HG02763 (cell line): ENCODE measurements around the gene MLLT6.

ENCODE experiments used
- ATAC-seq: cut with Tn5 transposase; IDR thresholded peaks from one replicate; pipeline ENCODE4 v1.9.1; 2021; ENCODE audit warnings: mild to moderate bottlenecking, moderate library complexity; ENCODE audit not compliant: unreplicated experiment

The MLLT6 gene

DNA sequence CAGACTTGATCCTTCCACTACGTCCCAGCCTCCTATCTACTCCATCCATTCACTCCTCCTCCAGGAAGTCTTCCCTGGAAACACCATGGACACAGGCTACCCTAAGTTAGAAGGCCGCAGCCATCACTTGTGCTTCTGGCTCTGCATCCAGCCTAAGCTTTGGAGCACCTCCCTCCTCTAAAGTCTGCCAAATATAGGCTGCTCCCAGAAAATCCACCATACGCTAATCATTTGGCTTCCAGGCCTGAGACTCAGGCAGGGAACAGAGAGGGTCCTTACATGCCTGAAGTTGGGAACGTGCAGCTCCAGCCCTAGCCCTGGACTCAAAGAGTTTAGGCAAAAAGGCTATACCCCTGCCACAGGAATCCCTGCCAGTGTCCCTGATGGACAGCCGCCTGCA, 36.4 kb downstream of the MLLT6 start:
- no peak for ATAC-seq

DNA sequence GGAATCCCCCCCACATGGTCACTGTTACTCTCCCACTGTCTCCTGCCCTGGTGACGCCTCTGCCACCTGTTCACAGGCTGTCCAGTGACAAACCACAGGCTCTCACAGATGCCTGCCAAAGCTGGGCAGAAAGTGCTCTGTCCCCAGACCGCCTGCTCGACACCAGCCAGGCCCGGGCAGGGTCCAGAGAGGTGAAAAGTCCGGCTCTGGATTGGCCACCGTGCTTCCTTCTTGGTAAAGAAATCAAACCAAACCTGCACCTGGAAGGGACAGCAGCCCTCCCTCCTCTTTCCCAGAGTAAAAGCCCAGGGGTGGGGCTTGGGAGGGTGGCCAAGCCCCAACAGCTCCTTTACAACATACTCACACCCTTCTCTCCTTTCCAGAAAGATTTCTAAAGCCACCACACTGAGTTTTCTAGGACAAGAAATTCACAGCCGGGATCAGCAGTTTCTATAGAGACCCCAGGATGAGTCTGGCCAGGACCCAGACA, 36.9 kb downstream of the MLLT6 start:
- ATAC-seq: no peak

DNA sequence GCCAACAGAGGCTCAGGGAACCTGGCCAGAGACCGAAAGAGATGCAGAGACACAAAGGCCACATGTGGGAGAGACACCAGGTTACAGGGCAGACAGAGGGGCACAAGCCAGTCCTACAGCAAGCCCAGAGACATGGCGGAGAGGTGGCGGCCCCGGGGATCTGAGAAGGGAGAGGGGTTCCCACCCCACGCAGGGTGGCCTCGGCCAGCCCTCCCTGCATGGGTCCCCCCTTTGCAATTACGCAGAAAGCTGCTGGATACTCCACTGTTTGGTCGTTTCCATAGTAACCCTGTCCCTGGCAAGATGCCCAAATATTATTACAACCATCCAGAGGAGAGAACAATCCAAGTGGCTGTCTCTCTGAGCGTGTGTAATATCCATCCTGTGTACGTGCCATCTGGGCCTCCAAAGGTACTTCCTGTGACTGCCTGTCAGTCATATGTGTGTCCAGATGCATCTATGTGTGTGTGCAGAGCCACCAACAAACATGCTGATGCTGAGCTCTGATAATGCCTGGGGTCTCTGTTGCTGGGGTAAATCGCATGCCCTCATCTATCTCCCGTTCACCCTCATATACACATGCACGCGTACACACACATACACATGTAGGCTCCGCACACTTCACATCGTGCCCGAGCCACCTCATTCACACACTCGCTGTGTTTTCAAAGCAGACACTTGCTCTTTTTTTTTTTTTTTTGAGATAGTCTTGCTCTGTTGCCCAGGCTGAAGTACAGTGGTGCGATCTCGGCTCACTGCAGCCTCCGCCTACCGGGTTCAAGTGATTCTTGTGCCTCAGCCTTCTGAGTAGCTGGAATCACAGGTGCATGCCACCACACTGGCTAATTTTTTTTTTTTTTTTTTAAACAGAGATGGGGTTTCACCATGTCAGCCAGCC, 37.6 kb downstream of the MLLT6 start:
- ATAC-seq: no peak

DNA sequence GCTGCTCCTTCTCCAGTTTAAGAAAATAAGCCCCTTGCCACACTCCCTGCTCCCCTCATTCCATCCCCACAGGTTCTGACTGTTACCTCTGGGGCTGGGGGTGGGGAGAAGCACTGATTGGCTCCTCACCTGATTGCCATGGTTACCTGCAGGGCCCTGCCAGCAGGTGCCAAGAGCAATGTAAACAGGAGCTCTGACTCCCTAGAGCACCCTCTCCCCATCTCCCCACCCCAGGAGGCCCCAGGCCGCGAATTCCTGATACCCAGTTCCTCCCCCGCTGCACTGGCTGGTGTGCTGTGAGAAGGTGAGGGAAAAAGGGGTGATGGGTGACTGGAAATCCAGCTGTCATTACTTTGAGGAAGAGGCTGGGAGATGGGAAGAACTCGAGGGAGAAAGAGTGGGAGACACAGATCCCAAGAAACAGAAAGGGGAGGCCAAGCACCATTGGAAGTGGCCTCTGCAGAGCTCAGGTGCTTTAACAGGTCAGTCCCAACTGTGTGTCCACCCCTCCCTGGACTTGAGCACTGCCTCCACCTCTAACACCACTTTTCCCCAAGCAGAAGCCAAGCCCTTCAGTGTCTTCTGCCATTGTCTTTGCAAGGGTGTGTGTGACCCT, 38.6 kb downstream of the MLLT6 start:
- no peak for ATAC-seq

DNA sequence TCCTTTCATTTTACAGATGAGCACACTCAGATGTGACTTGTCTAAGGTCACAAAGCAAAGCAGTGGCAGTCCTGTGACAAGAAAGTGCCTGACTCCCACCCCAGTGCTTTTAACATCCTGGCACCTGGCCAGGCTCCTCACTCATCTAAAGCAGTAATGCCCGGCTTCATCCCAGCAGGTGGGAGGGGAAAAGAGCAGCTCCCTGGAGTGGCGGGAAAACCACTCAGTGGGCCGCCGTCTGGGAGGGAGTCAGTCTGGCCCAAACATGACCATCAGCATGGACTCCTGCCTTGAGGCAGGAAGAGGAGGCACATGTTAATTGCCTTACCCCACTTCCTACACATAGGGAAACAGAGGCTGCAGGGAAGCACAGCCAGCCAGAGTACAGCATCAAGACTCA, 40.5 kb downstream of the MLLT6 start:
- no peak for ATAC-seq

DNA sequence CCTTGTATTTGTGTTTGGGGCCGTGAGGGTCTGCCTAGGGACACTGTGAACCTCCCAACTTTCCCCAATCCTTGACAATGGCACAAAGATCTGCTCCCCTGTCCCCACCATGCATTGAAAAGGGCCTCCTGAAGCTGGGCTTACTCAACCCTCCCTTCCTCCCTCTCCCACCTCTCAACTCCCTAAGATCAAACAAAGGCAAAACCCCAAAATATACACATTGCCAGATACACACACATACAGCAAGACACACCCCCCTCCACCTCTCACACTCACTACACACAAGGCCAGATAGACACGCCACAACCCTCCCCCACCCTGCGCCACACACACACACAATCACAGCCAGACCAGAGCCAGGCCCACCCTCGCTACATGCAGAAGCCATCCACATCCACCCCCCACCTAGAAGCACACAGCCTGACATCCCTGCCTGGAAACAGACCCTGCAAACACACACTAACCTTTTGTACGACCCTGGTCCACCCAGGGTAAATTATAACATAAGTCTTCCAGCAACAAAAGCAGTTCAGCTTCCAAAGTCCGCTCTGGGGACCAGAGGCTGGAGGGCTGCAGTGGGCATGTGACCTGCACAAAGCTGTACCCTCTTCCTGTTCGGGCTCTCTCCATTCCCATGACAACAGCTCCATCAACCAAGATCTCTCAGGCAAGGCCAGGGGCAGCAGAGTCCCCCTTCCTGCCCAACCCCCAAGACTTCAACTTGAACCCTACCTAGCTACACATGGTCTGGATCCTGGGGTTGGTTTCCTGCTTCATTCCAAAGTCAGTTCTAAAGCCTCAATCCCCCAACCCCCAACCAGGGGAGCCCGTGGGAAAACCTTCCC, 41.2 kb downstream of the MLLT6 start:
- no peak for ATAC-seq

DNA sequence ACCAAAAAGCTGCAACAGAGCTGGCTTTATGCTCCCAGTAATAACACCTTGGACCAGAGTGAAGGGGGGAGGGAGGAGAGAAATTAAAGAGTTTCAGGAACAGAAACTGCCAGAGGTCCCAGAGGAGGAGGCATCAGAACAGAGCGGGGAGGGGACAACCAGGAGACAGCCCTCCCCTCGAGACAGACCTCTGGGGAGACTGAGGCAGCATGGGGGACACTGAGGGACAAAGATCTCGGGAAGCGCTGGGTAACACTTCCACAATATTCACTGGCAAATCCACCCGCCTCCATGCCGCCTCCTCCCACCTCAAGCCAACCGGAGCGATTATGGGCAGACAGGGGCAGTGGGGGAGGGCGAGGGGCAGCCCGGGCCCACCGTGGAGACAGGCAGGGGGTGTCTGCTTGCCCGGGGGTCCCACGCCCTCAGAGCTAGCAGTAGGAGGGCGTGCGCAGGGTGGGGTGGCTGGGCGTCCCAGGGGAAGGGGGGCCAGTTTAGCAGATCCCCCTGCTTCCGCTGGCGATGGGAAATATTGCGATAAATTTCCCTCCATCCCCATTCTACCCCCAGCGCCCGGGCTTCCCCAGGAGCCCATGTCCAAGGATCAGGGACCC, 41.9 kb downstream of the MLLT6 start:
- no peak for ATAC-seq

DNA sequence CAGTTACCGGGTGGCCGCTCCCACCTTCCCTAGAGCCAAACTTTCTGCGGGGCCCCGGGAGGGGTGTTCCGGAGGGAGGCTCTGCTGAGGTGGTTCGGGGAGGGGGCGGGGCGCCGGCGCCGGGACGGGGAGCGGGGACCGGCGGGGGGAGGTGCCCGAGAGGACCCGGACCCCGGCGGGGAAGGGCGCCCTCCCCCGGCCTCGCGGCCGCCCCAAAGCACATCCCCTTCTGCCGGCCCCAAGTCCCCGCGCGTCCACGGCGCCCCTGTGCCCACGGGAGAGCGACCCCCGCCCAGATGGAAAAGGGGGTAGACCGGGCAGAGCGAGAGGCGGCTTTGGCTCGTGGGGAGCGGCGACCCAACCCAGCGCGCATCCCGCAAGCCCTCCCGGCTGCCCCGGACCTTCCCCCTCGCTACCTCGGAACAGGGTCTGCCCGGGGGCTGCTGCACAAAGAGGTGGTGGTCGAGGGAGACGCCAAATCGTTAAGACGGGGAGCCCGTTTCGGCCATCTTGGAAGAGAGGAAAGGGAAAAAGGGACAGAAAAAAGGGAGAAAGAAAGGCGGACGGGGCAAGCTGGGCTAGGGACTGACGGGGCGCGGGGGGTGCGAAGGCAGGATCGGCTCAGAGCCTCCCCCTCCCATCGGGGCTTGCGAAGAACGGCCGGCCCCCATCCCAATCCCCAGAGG, 42.5 kb downstream of the MLLT6 start:
- no peak for ATAC-seq

DNA sequence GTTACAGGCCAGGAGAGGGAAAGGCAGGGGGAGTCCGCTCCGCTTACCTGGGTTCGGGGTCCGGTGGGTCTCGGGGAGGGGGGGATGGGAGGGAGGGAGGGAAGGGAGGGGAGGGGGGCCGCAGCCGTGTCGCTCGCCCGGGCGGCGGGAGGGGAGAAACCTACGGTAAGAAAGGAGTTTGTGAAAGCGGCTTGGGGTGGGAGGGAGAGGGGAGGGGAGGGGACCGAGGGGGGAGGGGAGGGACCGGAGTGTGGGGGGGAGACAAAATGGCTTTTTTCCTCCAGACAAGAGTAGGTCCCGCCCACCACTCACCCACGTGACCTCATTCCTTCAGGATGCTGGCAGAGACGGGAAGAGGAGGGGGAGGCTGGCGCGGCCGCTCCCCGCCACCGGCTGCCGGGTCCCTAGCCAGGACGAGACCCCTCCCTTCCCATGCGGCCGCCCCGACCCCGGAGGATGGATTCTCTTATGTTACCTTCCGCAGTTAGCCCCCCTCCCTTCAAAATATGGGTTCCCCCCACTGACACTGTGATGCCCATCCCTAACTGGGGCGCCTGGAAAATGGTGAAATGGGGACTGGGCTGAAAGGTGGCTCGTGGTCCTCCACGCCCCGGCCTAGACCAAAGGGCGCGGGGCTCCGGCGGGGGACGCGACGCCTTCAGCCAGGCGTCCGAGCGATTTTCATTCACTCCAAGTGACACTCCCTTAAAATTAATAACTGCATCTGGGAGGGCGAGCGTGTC, 43.2 kb downstream of the MLLT6 start, which contains the start of gene PCGF2:
PCGF2 (minus strand) TSS at position 188 of the 743 bp plus-strand sequence. CDS start 7,934 bp downstream, outside the sequence.
- no peak for ATAC-seq

DNA sequence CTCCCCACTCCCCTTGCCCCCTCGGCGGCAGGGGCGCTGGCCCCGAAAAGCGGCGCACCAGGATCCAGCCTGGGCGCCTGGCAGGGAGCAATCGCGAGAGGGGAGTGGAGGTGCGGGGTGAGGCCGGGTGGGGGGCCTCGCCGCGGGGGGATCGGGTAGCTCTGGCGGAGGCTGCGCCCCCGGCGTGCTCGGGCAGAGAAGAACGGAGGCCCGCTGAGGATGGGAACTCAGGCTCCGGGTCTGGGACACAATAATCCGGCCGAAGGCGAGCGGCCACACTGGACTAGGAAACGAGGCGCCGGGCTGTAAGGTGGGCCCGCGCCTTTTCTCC, 43.8 kb downstream of the MLLT6 start:
- ATAC-seq: no peak

DNA sequence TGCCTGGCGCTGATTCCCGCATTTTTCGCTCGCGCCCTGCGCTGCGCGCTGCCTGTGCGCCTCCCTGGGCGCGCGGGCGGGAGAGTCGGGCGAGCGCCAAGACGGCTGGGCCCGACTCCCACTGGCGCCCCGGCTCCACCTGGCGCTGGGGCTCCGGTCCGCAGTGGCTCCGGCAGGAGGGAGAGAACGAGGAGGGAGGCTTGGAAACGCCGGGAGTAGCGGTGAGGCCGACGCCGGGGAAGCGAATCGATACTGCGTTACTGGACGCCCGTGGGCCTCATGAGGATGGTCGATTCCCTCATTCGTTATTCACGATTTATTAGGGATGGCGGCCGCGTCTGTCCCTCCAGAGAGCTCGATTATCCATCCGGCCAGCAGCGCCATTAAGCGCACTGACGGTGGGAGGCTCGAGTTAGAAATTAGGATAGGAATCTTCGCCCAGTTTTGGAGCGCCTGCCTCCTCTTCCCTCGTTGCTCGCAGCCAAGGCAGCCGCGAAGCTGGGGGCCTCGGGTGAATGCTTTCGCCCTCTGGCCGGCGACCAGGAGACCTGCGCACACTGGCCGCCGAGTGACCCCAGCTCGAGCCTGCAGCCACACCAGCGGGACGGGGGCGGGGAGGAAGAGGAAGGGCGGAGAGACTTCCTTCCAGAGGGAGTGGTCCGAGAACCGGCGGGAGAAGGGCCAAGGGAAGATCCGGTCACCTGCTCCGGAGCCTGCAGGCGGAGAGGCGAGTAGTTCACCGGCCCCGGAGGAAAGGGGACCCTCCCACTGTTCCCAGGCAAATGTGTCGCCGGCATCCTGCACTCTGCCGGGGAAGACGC, 44.4 kb downstream of the MLLT6 start:
- no peak for ATAC-seq

DNA sequence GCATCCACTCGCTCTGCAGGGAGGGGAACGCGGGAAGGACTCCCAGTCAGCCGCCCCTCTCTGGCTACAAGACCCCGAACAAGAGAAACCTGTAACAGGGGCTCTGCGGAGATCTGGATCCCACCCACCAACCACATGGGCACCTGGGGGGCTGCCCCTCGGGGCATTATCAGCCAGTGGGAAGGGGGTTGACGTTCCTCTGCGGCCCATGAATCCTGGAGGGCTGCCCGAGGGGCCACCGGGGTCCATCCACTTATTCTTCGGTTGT, 44.9 kb downstream of the MLLT6 start:
- no peak for ATAC-seq

DNA sequence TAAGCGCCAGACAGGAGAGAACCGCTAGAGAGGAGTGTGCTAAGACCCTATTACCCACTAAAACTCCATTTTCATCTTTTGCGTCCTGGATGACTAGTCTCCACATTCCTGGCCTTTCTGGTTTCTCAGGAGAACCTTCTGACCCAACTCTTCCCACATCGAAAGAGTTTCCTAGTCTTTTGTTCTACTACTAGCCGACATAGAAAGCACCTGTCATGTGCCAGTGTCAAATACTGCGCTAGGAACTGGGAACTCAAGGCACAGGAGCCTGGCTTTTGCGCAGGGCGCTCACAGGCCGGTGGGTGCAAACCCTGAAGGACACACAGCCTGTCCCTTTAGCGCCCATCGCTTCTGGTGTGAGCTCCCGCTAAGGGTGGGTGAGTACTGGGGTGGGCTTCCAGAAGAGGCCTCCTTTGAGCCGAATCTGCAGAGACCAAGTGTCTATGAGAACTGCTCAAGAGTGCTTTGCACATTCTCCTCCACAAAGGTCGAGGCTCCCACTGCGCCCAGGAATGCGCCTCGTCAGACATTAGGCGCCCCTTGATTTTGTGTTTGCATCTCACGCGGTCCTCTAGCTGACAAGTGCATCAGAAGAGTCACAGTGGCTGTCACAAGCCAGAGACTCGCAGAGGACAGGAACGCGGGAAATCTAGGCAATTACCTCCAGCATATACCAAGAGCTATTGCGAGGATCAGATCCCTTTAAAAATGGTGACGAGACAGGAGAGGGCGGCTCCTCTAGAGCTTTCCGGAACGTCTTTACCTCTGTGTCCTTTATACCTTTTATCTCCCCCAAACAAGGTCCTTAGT, 45.4 kb downstream of the MLLT6 start:
- ATAC-seq: no peak

DNA sequence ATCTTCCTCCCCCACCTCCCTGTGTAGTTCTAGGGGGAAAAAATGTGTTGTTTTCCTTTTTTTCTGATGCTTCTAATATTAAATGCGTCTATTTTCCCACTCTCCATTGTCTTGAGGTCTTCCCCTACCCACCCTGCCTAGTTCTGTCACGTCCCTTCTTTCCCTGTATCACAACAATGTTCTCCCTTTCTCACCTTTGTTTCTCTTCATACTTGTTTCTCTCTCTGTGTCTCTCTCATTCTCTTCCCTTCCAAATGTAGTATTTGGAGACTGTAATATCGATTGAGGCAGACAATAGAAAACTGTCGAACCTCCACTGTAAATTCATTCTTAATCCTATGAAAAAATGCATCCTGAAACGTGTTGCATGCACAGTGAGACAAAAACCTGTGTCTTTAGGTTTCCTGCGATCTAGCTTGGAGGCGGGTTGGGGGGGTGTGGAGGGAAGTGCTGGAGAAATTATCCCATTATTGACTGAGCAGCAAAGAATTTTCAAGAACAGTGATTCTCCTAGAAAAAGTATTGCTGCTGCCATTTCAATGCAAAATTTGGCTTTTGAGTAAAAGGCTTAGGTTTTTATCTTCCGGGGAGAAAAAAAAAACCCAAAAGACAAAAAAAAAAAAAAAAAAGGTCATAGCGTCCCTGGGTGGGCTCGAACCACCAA, 46.2 kb downstream of the MLLT6 start:
- no peak for ATAC-seq

DNA sequence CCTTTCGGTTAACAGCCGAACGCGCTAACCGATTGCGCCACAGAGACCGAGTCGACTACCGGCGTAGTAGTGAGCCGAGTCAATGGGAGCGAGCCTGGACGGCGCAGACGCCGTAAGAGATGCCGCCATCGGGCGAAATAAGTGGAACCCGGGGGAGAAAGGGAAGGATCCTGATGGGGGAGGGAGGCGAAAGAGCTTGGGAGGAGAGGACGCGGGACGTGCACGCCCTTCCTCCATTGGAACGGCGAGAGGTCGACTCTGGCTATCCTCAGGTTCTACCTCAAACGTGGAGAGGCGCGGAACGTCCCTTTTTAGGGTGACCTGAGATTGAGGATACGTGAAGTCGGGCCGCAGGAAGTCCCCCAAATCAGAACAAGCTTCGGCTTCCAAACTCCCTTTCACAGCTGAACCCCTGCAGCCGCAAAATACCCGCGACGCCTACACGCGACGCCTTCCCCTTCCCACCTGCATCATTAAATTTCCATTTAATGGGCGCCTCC, 46.8 kb downstream of the MLLT6 start:
- ATAC-seq: no peak

DNA sequence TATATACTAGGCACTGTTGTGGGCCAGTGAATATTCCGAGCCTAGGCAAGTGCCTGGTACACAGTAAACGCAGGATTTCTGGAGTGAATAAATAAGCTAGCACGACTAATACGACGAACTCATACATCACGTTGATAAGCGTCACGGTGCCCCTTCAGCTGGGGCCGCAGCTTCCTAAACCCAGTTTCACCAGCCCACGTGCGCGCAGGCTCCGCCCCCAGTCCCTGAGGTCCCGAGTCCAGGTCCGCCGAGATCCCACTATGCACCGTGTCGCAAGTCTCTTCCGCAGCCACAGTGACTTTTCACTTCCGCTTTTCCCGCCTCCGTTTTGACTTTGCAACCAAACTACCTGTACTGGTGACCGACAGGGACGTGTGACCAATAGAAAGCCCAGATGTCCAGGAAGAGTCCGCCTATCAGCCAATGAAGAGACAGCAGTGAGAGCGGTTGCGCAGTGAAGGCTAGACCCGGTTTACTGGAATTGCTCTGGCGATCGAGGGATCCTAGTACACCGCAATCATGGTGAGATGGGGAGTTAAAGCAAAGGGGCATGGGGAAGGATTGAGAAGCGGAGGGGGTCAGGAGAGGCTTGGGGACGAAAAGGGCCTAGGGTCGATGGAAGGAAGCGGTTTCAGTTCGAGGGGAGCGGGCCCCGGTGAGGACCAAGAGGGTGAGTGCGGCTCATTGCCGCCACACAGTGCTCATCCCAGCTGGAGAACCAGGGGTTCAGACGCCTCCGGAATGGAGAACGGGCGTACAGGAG, 47.4 kb downstream of the MLLT6 start, which contains the start of gene PSMB3:
PSMB3 (plus strand) TSS at position 434 of the 763 bp plus-strand sequence; CDS start at position 520, 86 bp downstream.
- peak; percentile 88 for ATAC-seq

DNA sequence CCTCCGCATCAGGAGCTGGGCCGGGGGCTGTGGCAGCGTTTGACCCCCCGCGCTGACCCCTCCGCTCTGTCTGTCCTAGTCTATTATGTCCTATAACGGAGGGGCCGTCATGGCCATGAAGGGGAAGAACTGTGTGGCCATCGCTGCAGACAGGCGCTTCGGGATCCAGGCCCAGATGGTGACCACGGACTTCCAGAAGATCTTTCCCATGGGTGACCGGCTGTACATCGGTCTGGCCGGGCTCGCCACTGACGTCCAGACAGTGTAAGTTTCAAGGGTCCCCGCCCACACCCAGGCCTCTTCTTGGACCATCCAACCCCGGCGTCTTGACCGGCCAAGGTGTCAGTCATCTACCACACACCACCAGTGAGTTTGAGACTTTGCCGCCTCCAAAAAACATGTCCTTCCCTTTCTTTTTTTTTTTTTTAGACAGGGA, 48.0 kb downstream of the MLLT6 start:
- ATAC-seq: no peak
